ENCODE results near the gene EMC10. TPM values are rescaled to one million over a fixed set of nuclear protein-coding genes. Genes with fewer than 3 reads are reported as not detected.

The EMC10 gene
- polyA plus RNA-seq, 1 experiment, result 45.4 TPM

- Histone ChIP-seq H3K27ac (ENCODE audit: low read depth, low read length) (no peak overlapping the region), H3K27me3 (ENCODE audit: control insufficient read depth, insufficient read depth, low read length) (peaks cover 11% of the 10 kb centered on the region), H3K9me3 (ENCODE audit: control insufficient read depth, insufficient read depth, low read length) (no peaks in the 10 kb centered on the region; the same call in 1 of the 2 replicates), H3K4me3 (ENCODE audit: low read depth, low read length) (no peak overlapping the region)
- CTCF ChIA-PET, result interaction anchor here (1.6 to 2.3 kb wide), 2 partner anchors 15 to 102 kb away, joined by 4 to 22 read pairs; no protein-coding TSS in a partner anchor
- no peak for DNase-seq (ENCODE audit: low read depth, low spot score)
- POLR2A ChIA-PET, result no interaction called here
- no peak for TF ChIP-seq CTCF (IDR thresholded peaks at IDR 0.05; ENCODE audit: low read depth, low read length)
Observed at GRCh38 chr19:50459638-50460037, 16.7 kb upstream of the EMC10 start.

GRCh38 chr19:50460161-50460765 is 16.0 kb upstream of the EMC10 start:
- no peak for TF ChIP-seq CTCF (IDR thresholded peaks at IDR 0.05; ENCODE audit: low read depth, low read length)
- ChIA-PET CTCF (interaction anchor here (0.6 to 2.3 kb wide), 6 partner anchors 14 to 1292 kb away, joined by 3 to 22 read pairs (median 4); no protein-coding TSS in a partner anchor), POLR2A (no interaction called here)
- Histone ChIP-seq H3K27me3 (ENCODE audit: control insufficient read depth, insufficient read depth, low read length) (peaks cover 11% of the 10 kb centered on the region), H3K4me3 (ENCODE audit: low read depth, low read length) (no peak overlapping the region), H3K9me3 (ENCODE audit: control insufficient read depth, insufficient read depth, low read length) (no peaks in the 10 kb centered on the region; the same call in 1 of the 2 replicates), H3K27ac (ENCODE audit: low read depth, low read length) (no peak overlapping the region)
- no peak for DNase-seq (ENCODE audit: low read depth, low spot score)

- Histone ChIP-seq H3K4me3 (ENCODE audit: low read depth, low read length) (no peak overlapping the region), H3K27me3 (ENCODE audit: control insufficient read depth, insufficient read depth, low read length) (peaks cover 11% of the 10 kb centered on the region), H3K9me3 (ENCODE audit: control insufficient read depth, insufficient read depth, low read length) (no peaks in the 10 kb centered on the region; the same call in 1 of the 2 replicates), H3K27ac (ENCODE audit: low read depth, low read length) (no peak overlapping the region)
- CTCF ChIA-PET, result interaction anchor here (0.9 to 2.3 kb wide), 5 partner anchors 13 to 104 kb away, joined by 3 to 22 read pairs (median 4); no protein-coding TSS in a partner anchor
- peak; percentile 91 for TF ChIP-seq CTCF (IDR thresholded peaks at IDR 0.05; ENCODE audit: low read depth, low read length)
- POLR2A ChIA-PET, result interaction anchor here (0.7 kb wide), 1 partner anchor 18 kb away, joined by 4 read pairs; no protein-coding TSS in a partner anchor
- DNase-seq (ENCODE audit: low read depth, low spot score), result peak; percentile 29
Observed at GRCh38 chr19:50461066-50461875, 15.0 kb upstream of the EMC10 start.

GRCh38 chr19:50462970-50463369 is 13.3 kb upstream of the EMC10 start:
- H3K4me3 ChIP-seq (ENCODE audit: low read depth, low read length), result no peak overlapping the region
- no peak for TF ChIP-seq CTCF (IDR thresholded peaks at IDR 0.05; ENCODE audit: low read depth, low read length)
- H3K27ac ChIP-seq (ENCODE audit: low read depth, low read length), result no peak overlapping the region
- no peak for DNase-seq (ENCODE audit: low read depth, low spot score)
- ChIA-PET POLR2A (no interaction called here), CTCF (interaction anchor here (0.6 to 1.0 kb wide), 2 partner anchors 11 to 13 kb away, joined by 4 to 6 read pairs; no protein-coding TSS in a partner anchor)
- H3K27me3 ChIP-seq (ENCODE audit: control insufficient read depth, insufficient read depth, low read length), result peaks cover 7% of the 10 kb centered on the region
- no peaks in the 10 kb centered on the region; the same call in 1 of the 2 replicates for H3K9me3 ChIP-seq (ENCODE audit: control insufficient read depth, insufficient read depth, low read length)

GRCh38 chr19:50464348-50464747 is 12.0 kb upstream of the EMC10 start:
- Histone ChIP-seq H3K9me3 (ENCODE audit: control insufficient read depth, insufficient read depth, low read length) (no peaks in the 10 kb centered on the region; the same call in 1 of the 2 replicates), H3K27me3 (ENCODE audit: control insufficient read depth, insufficient read depth, low read length) (peaks cover 2% of the 10 kb centered on the region), H3K27ac (ENCODE audit: low read depth, low read length) (no peak overlapping the region), H3K4me3 (ENCODE audit: low read depth, low read length) (no peak overlapping the region)
- DNase-seq (ENCODE audit: low read depth, low spot score), result no peak
- CTCF ChIA-PET, result no interaction called here
- no peak for TF ChIP-seq CTCF (IDR thresholded peaks at IDR 0.05; ENCODE audit: low read depth, low read length)
- POLR2A ChIA-PET, result no interaction called here
